HL-60 (cell line): Measurements from ENCODE around the gene SBK2.

Experiments
- DNase-seq, 2 experiments: peaks; one replicate each; pipeline ENCODE4 v3.0.0-alpha.2; 2010 to 2020; ENCODE audit warnings: low read depth in 1 of 2, low spot score in 1 of 2
- H3K27ac ChIP-seq: fragments of 250-450 bp; sonication (Bioruptor Pico); replicated peaks from 2 replicates; pipeline ENCODE4 v1.5.1; 2020; ENCODE audit warnings: mild to moderate bottlenecking, moderate library complexity
- H3K27me3 ChIP-seq: fragments of 250-450 bp; sonication (Bioruptor Pico); 2 replicates; pipeline ENCODE4 v1.5.1; 2021; ENCODE audit warnings: mild to moderate bottlenecking, moderate library complexity; ENCODE audit not compliant: insufficient read depth, poor library complexity, severe bottlenecking
- H3K4me3 ChIP-seq: replicated peaks from 2 replicates; pipeline ENCODE4 v1.5.1; 2011; ENCODE audit warnings: mild to moderate bottlenecking, control low read depth, low read length; ENCODE audit not compliant: insufficient read depth
- CTCF ChIP-seq: IDR thresholded peaks from one replicate; pipeline ENCODE4 v1.5.1; 2011; ENCODE audit warnings: low read length, control low read depth, inconsistent platforms; ENCODE audit not compliant: insufficient read depth
- GABPA ChIP-seq: IDR thresholded peaks from 2 replicates; pipeline ENCODE4 v1.6.1; 2012; ENCODE audit warnings: low read depth
- POLR2AphosphoS5 ChIP-seq: IDR thresholded peaks from 2 replicates; pipeline ENCODE4 v1.6.1; 2012; ENCODE audit warnings: low read depth
- SPI1 ChIP-seq: IDR thresholded peaks from 2 replicates; pipeline ENCODE4 v1.6.1; 2012; ENCODE audit warnings: low read depth, mild to moderate bottlenecking, borderline replicate concordance
- TF ChIP-seq, protein P1 (sequence below): IDR thresholded peaks from 2 replicates; pipeline ENCODE4 v1.6.1; 2012; ENCODE audit warnings: low read depth; ENCODE audit not compliant: insufficient replicate concordance

Gene SBK2

DNA sequence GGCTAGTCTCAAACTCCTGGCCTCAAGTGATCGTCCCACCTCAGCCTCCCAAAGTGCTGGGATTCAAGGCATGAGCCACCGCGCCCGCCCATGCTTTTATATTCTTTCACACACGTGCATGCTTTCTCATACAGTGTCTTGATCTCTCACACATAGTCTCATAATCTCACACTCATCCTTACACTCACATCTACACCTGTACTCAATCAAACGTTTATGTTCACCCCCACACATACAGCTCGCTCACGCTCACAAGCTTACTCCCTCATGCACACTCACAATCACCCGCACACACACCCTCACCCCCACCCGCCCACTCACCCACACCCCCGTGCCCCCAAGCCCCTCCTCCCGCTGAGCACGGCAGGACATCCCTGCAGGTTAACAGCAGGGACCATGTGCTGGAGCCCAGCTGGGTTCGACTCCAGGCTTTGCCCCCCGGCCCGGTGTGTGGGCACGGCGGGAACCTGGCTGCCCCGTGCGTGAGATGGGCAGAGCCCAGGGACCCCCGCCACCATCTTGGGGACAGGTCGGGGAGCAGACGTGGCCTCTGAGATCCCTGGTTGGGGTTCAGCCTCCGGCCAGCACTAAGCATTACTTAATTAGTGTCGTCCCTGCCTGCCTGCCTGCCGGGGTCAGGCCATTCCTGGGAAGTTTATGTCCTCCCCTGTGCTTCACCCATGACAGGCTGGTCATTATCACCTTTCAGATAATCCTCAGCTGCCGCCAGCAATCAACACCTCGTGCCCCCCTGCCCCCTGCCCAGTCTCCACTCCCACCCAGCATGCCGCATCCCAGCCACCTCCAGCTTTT lies 11.4 kb downstream of the SBK2 start:
- Histone ChIP-seq H3K27ac (no peak overlapping the region), H3K4me3 (no peak overlapping the region), H3K27me3 (no peaks in the 10 kb centered on the region)
- DNase-seq = no peak
- TF ChIP-seq SPI1 (no peak), POLR2AphosphoS5 (no peak), GABPA (no peak), CTCF (no peak)
- TF ChIP-seq, protein P1, sequence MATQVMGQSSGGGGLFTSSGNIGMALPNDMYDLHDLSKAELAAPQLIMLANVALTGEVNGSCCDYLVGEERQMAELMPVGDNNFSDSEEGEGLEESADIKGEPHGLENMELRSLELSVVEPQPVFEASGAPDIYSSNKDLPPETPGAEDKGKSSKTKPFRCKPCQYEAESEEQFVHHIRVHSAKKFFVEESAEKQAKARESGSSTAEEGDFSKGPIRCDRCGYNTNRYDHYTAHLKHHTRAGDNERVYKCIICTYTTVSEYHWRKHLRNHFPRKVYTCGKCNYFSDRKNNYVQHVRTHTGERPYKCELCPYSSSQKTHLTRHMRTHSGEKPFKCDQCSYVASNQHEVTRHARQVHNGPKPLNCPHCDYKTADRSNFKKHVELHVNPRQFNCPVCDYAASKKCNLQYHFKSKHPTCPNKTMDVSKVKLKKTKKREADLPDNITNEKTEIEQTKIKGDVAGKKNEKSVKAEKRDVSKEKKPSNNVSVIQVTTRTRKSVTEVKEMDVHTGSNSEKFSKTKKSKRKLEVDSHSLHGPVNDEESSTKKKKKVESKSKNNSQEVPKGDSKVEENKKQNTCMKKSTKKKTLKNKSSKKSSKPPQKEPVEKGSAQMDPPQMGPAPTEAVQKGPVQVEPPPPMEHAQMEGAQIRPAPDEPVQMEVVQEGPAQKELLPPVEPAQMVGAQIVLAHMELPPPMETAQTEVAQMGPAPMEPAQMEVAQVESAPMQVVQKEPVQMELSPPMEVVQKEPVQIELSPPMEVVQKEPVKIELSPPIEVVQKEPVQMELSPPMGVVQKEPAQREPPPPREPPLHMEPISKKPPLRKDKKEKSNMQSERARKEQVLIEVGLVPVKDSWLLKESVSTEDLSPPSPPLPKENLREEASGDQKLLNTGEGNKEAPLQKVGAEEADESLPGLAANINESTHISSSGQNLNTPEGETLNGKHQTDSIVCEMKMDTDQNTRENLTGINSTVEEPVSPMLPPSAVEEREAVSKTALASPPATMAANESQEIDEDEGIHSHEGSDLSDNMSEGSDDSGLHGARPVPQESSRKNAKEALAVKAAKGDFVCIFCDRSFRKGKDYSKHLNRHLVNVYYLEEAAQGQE = no peak

DNA sequence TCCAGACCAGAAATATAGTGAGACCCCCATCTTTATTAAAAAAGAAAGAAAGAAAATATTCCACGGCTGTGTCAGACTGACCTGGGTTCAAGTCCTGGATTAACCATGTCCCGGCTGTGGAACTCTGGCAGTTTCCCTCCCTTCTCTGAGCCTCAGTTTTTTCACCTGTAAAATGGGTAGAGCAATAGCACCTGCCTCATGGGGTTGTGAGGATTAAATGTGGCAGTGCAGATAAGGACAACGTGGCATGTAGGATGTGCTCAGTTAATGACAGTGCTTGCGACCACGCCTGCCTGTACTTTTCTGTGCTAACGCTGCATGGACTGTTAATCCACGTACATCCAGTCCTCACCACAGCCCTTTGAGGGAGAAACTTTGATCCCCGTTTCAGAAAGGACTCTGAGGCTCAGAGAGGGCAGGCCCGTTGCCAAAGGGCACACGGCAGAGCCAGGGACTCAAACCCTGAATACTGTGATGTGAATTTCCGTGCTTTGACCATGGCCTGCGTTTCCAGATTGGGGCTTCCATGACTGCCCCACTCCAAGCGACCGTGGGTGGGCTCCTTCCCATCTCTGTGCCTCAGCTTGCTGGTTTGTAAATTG lies 16.1 kb downstream of the SBK2 start:
- no peaks in the 10 kb centered on the region for H3K27me3 ChIP-seq
- no peak overlapping the region for H3K27ac ChIP-seq
- TF ChIP-seq CTCF (no peak), POLR2AphosphoS5 (no peak), GABPA (no peak), SPI1 (no peak)
- TF ChIP-seq, protein P1 = no peak
- no peak for DNase-seq
- no peak overlapping the region for H3K4me3 ChIP-seq

DNA sequence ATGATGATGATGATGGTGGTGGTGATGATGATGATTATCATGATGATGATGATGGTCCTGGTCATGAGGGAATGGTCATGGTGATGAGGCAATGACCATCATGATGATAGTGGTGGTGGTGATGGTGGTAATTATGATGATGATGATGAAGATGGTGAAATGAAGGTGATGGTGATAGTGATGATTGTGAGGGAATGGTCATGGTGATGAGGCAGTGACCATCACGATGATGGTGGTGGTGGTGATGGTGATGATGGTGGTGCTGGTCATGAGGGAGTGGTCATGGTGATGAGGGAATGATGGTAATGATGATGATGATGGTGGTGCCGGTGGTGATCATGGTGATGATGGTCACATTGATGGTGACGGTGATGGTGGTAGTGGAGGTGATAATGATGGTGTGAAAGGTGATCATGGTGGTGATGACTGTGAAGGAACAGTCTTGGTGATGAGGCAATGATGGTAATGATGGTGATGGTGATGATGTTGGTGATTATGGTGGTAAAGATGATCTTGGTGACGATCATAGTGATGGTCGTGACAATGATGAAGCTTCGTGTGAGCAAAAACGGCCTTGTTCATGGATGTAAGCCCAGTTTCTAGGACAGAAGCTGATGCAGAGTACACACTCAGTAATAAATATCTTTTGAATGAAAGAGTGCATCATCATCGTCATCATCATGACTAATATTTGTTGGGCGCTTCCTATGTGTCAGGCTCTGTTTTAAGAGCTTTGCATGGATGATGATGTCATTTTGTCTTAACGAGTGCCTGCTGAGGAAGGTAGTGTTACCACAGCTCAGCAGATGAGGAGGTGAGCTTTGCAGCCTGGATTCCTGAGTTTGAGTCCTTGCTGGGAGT lies 17.3 kb downstream of the SBK2 start:
- Histone ChIP-seq H3K4me3 (no peak overlapping the region), H3K27ac (no peak overlapping the region), H3K27me3 (no peaks in the 10 kb centered on the region)
- no peak for DNase-seq
- no peak for TF ChIP-seq CTCF
- no peak for TF ChIP-seq GABPA
- TF ChIP-seq SPI1 = no peak
- TF ChIP-seq POLR2AphosphoS5 = no peak
- TF ChIP-seq, protein P1 = no peak
